HEK293 (cell line): Measurements from ENCODE around the gene CORO7.

ENCODE experiments used
- EGR2 ChIP-seq: fragments of 450-650 bp; formaldehyde crosslinking; IDR thresholded peaks from 2 replicates; pipeline ENCODE4 v1.5.1; 2016; ENCODE audit warnings: low read depth, missing biosample characterization, missing genetic modification characterization
- FEZF1 ChIP-seq: fragments of 450-650 bp; formaldehyde crosslinking; IDR thresholded peaks from 2 replicates; pipeline ENCODE4 v1.5.1; 2016; ENCODE audit warnings: missing biosample characterization, missing genetic modification characterization
- GLI4 ChIP-seq: fragments of 450-650 bp; formaldehyde crosslinking; IDR thresholded peaks from 2 replicates; pipeline ENCODE4 v1.5.1; 2016; ENCODE audit warnings: missing biosample characterization, missing genetic modification characterization
- IKZF3 ChIP-seq: fragments of 450-650 bp; IDR thresholded peaks from 2 replicates; pipeline ENCODE4 v1.5.0; 2018; ENCODE audit warnings: missing biosample characterization, mild to moderate bottlenecking, missing genetic modification characterization, moderate library complexity
- KLF10 ChIP-seq: fragments of 450-650 bp; IDR thresholded peaks from 2 replicates; pipeline ENCODE4 v1.5.1; 2018; ENCODE audit warnings: missing biosample characterization, mild to moderate bottlenecking, missing genetic modification characterization
- KLF9 ChIP-seq: fragments of 450-650 bp; formaldehyde crosslinking; IDR thresholded peaks from 2 replicates; pipeline ENCODE4 v1.5.1; 2016; ENCODE audit warnings: missing biosample characterization, missing genetic modification characterization, low read depth
- OSR2 ChIP-seq: fragments of 450-650 bp; formaldehyde crosslinking; IDR thresholded peaks from 2 replicates; pipeline ENCODE4 v1.5.1; 2016; ENCODE audit warnings: missing biosample characterization, missing genetic modification characterization
- PATZ1 ChIP-seq: fragments of 450-650 bp; formaldehyde crosslinking; IDR thresholded peaks from 2 replicates; pipeline ENCODE4 v1.5.1; 2016; ENCODE audit warnings: missing biosample characterization, missing genetic modification characterization
- PRDM2 ChIP-seq: fragments of 450-650 bp; formaldehyde crosslinking; IDR thresholded peaks from 2 replicates; pipeline ENCODE4 v1.5.1; 2016; ENCODE audit warnings: missing biosample characterization, missing genetic modification characterization, borderline replicate concordance
- SETDB1 ChIP-seq: IDR thresholded peaks from one replicate; pipeline ENCODE4 v1.6.1; 2017; ENCODE audit warnings: mild to moderate bottlenecking, low read length, moderate library complexity, mixed read lengths; ENCODE audit not compliant: insufficient read length
- SP2 ChIP-seq: fragments of 450-650 bp; formaldehyde crosslinking; IDR thresholded peaks from 2 replicates; pipeline ENCODE4 v1.5.1; 2016; ENCODE audit warnings: missing biosample characterization, missing genetic modification characterization
- TCF7L2 ChIP-seq: IDR thresholded peaks from 2 replicates; pipeline ENCODE4 v1.6.1; 2011; ENCODE audit warnings: low read depth, mild to moderate bottlenecking, inconsistent platforms, low read length, moderate library complexity, borderline replicate concordance
- ZBTB20 ChIP-seq: fragments of 450-650 bp; formaldehyde crosslinking; IDR thresholded peaks from 2 replicates; pipeline ENCODE4 v1.5.1; 2016; ENCODE audit warnings: missing biosample characterization, missing genetic modification characterization
- ZBTB7A ChIP-seq: fragments of 450-650 bp; formaldehyde crosslinking; IDR thresholded peaks from 2 replicates; pipeline ENCODE4 v1.5.1; 2016; ENCODE audit warnings: low read depth, missing biosample characterization, missing genetic modification characterization
- ZFHX2 ChIP-seq: fragments of 450-650 bp; formaldehyde crosslinking; conservative IDR thresholded peaks from 2 replicates; pipeline ENCODE4 v1.5.1; 2016; ENCODE audit warnings: missing biosample characterization, missing genetic modification characterization
- ZNF146 ChIP-seq: fragments of 450-650 bp; formaldehyde crosslinking; IDR thresholded peaks from 2 replicates; pipeline ENCODE4 v1.5.1; 2016; ENCODE audit warnings: missing biosample characterization, missing genetic modification characterization
- ZNF169 ChIP-seq: fragments of 450-650 bp; formaldehyde crosslinking; IDR thresholded peaks from 2 replicates; pipeline ENCODE4 v1.5.1; 2016; ENCODE audit warnings: missing biosample characterization, missing genetic modification characterization
- ZNF2 ChIP-seq: fragments of 450-650 bp; formaldehyde crosslinking; IDR thresholded peaks from 2 replicates; pipeline ENCODE4 v1.5.1; 2016; ENCODE audit warnings: missing biosample characterization, missing genetic modification characterization
- ZNF391 ChIP-seq: fragments of 450-650 bp; formaldehyde crosslinking; IDR thresholded peaks from 2 replicates; pipeline ENCODE4 v1.5.1; 2016; ENCODE audit warnings: low read depth, missing biosample characterization, missing genetic modification characterization, borderline replicate concordance
- ZNF426 ChIP-seq: fragments of 450-650 bp; formaldehyde crosslinking; IDR thresholded peaks from 2 replicates; pipeline ENCODE4 v1.5.1; 2017; ENCODE audit warnings: missing biosample characterization, missing genetic modification characterization, mild to moderate bottlenecking, inconsistent platforms, moderate library complexity
- ZNF473 ChIP-seq: fragments of 450-650 bp; formaldehyde crosslinking; IDR thresholded peaks from 2 replicates; pipeline ENCODE4 v1.5.1; 2017; ENCODE audit warnings: missing biosample characterization, missing genetic modification characterization
- ZNF530 ChIP-seq: fragments of 450-650 bp; formaldehyde crosslinking; IDR thresholded peaks from 2 replicates; pipeline ENCODE4 v1.5.1; 2016; ENCODE audit warnings: low read depth, missing biosample characterization, missing genetic modification characterization
- ZNF560 ChIP-seq: fragments of 450-650 bp; formaldehyde crosslinking; IDR thresholded peaks from 2 replicates; pipeline ENCODE4 v1.5.1; 2017; ENCODE audit warnings: missing biosample characterization, missing genetic modification characterization, borderline replicate concordance
- ZNF561 ChIP-seq: fragments of 450-650 bp; IDR thresholded peaks from 2 replicates; pipeline ENCODE4 v1.5.1; 2018; ENCODE audit warnings: missing biosample characterization, missing genetic modification characterization, borderline replicate concordance
- ZNF580 ChIP-seq: fragments of 450-650 bp; formaldehyde crosslinking; IDR thresholded peaks from 2 replicates; pipeline ENCODE4 v1.5.1; 2016; ENCODE audit warnings: missing biosample characterization, missing genetic modification characterization
- ZNF600 ChIP-seq: fragments of 450-650 bp; formaldehyde crosslinking; IDR thresholded peaks from 2 replicates; pipeline ENCODE4 v1.5.1; 2016; ENCODE audit warnings: missing biosample characterization, missing genetic modification characterization
- ZNF623 ChIP-seq: fragments of 450-650 bp; formaldehyde crosslinking; IDR thresholded peaks from 2 replicates; pipeline ENCODE4 v1.5.1; 2016; ENCODE audit warnings: missing biosample characterization, missing genetic modification characterization
- ZNF629 ChIP-seq: fragments of 450-650 bp; formaldehyde crosslinking; IDR thresholded peaks from 2 replicates; pipeline ENCODE4 v1.5.1; 2017; ENCODE audit warnings: missing biosample characterization, missing genetic modification characterization
- ZNF692 ChIP-seq: fragments of 450-650 bp; formaldehyde crosslinking; IDR thresholded peaks from 2 replicates; pipeline ENCODE4 v1.5.1; 2016; ENCODE audit warnings: missing biosample characterization, missing genetic modification characterization
- ZNF76 ChIP-seq: fragments of 450-650 bp; formaldehyde crosslinking; IDR thresholded peaks from 2 replicates; pipeline ENCODE4; 2016; ENCODE audit warnings: low read depth, missing biosample characterization, missing genetic modification characterization, borderline replicate concordance
- ZNF777 ChIP-seq: fragments of 450-650 bp; formaldehyde crosslinking; IDR thresholded peaks from 2 replicates; pipeline ENCODE4 v1.5.1; 2017; ENCODE audit warnings: missing biosample characterization, missing genetic modification characterization, borderline replicate concordance
- ZSCAN30 ChIP-seq: fragments of 450-650 bp; IDR thresholded peaks from 2 replicates; pipeline ENCODE4 v1.5.1; 2018; ENCODE audit warnings: missing biosample characterization, mild to moderate bottlenecking, missing genetic modification characterization, moderate library complexity

Gene CORO7

GRCh38 chr16:4339909-4340308 is 76.5 kb downstream of the CORO7 start (continued):
- TF ChIP-seq ZNF623 (tag by site-specific recombination) (no peak), ZNF76 (tag by site-specific recombination) (no peak), GLI4 (tag by site-specific recombination) (no peak), ZNF530 (no peak), ZSCAN30 (peak; percentile 68), ZNF473 (no peak), ZNF629 (tag by site-specific recombination) (no peak), EGR2 (tag by site-specific recombination) (no peak), IKZF3 (tag by site-specific recombination) (peak; percentile 48; the same call in 1 of the 2 replicates), ZNF600 (tag by site-specific recombination) (peak; percentile 76; the same call in 1 of the 2 replicates), KLF10 (tag by site-specific recombination) (0 out of 2 replicates have a peak, but pooled peaks have one; percentile 19), ZBTB20 (tag by site-specific recombination) (peak; percentile 18; the same call in 1 of the 2 replicates), ZNF391 (no peak), FEZF1 (tag by site-specific recombination) (no peak), ZNF146 (tag by site-specific recombination) (no peak), ZNF426 (tag by site-specific recombination) (no peak), ZBTB7A (tag by site-specific recombination) (no peak), ZNF777 (no peak), SETDB1 (no peak), ZNF692 (tag by site-specific recombination) (peak; percentile 49; the same call in 1 of the 2 replicates), ZFHX2 (tag by site-specific recombination) (peak; percentile 51), ZNF2 (tag by site-specific recombination) (no peak), SP2 (tag by site-specific recombination) (peak; percentile 28; the same call in 1 of the 2 replicates), KLF9 (tag by site-specific recombination) (no peak), PATZ1 (peak; percentile 73), ZNF561 (tag by site-specific recombination) (0 out of 2 replicates have a peak, but pooled peaks have one; percentile 34), TCF7L2 (no peak), ZNF169 (tag by site-specific recombination) (no peak), ZNF560 (tag by site-specific recombination) (no peak), OSR2 (tag by site-specific recombination) (peak; percentile 83), ZNF580 (tag by site-specific recombination) (no peak), PRDM2 (tag by site-specific recombination) (no peak)
